BE2C (cell line): ENCODE measurements around the gene VPS37D.
A peak's percentile ranks its signal among the peaks of the same experiment; 100 is the strongest.
"Not testable (repeated sequence)": the region's sequence is repeated elsewhere in the genome, so short reads cannot be mapped to it uniquely, and the experiment has no call there.

Experiments
- DNase-seq: peaks from one replicate; pipeline ENCODE4 v3.0.0-alpha.2; 2020
- H3K27me3 ChIP-seq: fragments of 250-450 bp; sonication (Bioruptor Pico); 2 replicates; pipeline ENCODE4 v1.5.1; 2020; ENCODE audit warnings: mild to moderate bottlenecking
- H3K36me3 ChIP-seq: fragments of 250-450 bp; sonication (Bioruptor Pico); 2 replicates; pipeline ENCODE4 v1.5.1; 2020; ENCODE audit warnings: mild to moderate bottlenecking
- H3K4me1 ChIP-seq: fragments of 250-450 bp; sonication (Bioruptor Pico); 2 replicates; pipeline ENCODE4 v1.5.1; 2020
- H3K4me3 ChIP-seq: 2 replicates; pipeline ENCODE4 v1.5.1; 2011; ENCODE audit warnings: low read depth, low read length
- H3K9me3 ChIP-seq: fragments of 250-450 bp; sonication (Bioruptor Pico); 2 replicates; pipeline ENCODE4 v1.5.1; 2020
- TF ChIP-seq, protein P1 (sequence below): IDR thresholded peaks from 2 replicates; pipeline ENCODE4 v1.5.1; 2012; ENCODE audit warnings: mild to moderate bottlenecking, low read depth, low read length

Gene VPS37D

GRCh38 chr7:73707045-73707631, 39.5 kb downstream of the VPS37D start:
- H3K9me3 ChIP-seq: no peaks in the 10 kb centered on the region
- peaks cover 14% of the 10 kb centered on the region for H3K4me1 ChIP-seq
- no peak overlapping the region for H3K4me3 ChIP-seq
- TF ChIP-seq, protein P1, sequence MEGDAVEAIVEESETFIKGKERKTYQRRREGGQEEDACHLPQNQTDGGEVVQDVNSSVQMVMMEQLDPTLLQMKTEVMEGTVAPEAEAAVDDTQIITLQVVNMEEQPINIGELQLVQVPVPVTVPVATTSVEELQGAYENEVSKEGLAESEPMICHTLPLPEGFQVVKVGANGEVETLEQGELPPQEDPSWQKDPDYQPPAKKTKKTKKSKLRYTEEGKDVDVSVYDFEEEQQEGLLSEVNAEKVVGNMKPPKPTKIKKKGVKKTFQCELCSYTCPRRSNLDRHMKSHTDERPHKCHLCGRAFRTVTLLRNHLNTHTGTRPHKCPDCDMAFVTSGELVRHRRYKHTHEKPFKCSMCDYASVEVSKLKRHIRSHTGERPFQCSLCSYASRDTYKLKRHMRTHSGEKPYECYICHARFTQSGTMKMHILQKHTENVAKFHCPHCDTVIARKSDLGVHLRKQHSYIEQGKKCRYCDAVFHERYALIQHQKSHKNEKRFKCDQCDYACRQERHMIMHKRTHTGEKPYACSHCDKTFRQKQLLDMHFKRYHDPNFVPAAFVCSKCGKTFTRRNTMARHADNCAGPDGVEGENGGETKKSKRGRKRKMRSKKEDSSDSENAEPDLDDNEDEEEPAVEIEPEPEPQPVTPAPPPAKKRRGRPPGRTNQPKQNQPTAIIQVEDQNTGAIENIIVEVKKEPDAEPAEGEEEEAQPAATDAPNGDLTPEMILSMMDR: no peak
- peaks cover 3% of the 10 kb centered on the region; the same call in 1 of the 2 replicates for H3K36me3 ChIP-seq
- peak; percentile 60 for DNase-seq
- H3K27me3 ChIP-seq: no peaks in the 10 kb centered on the region

- H3K36me3 ChIP-seq: no peaks in the 10 kb centered on the region
- H3K27me3 ChIP-seq: no peaks in the 10 kb centered on the region
- TF ChIP-seq, protein P1: no peak
- H3K4me3 ChIP-seq: no peak overlapping the region
- DNase-seq: no peak
- no peaks in the 10 kb centered on the region for H3K9me3 ChIP-seq
- peaks cover 9% of the 10 kb centered on the region for H3K4me1 ChIP-seq
Measured at GRCh38 chr7:73708961-73709549, 41.4 kb downstream of the VPS37D start.

GRCh38 chr7:73712773-73713172, 45.1 kb downstream of the VPS37D start:
- no peak overlapping the region for H3K4me3 ChIP-seq
- H3K36me3 ChIP-seq: no peaks in the 10 kb centered on the region
- H3K9me3 ChIP-seq: no peaks in the 10 kb centered on the region
- H3K27me3 ChIP-seq: no peaks in the 10 kb centered on the region
- H3K4me1 ChIP-seq: peaks cover 12% of the 10 kb centered on the region
- no peak for DNase-seq
- TF ChIP-seq, protein P1: no peak

DNA sequence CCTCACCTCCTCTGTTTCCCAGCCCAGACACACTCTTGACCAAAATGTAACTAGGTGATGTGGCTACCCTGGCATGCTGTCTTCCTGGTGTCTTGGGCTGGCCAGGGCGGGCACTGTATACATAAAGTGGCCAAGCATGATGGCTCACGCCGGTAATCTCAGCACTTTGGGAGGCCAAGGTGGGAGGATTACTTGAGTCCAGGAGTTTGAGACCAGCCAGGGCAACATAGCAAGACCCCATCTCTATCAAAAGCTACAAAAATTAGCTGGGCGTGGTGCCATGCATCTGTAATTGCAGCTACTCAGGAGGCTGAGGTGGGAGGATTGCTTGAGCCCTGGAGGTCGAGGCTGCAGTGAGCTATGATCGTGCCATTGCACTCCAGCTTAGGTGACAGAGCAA, 45.7 kb downstream of the VPS37D start:
- H3K27me3 ChIP-seq, H3K4me3 ChIP-seq, DNase-seq, H3K36me3 ChIP-seq, H3K9me3 ChIP-seq: not testable (repeated sequence)
- H3K4me1 ChIP-seq: peaks cover 12% of the 10 kb centered on the region

- TF ChIP-seq, protein P1: no peak
- H3K4me1 ChIP-seq: peaks cover 12% of the 10 kb centered on the region
- no peaks in the 10 kb centered on the region for H3K36me3 ChIP-seq
- no peaks in the 10 kb centered on the region for H3K27me3 ChIP-seq
- peak; percentile 88 for DNase-seq
- H3K4me3 ChIP-seq: no peak overlapping the region
- H3K9me3 ChIP-seq: no peaks in the 10 kb centered on the region
Measured at GRCh38 chr7:73715648-73716317, 48.2 kb downstream of the VPS37D start.

- Histone ChIP-seq H3K4me1 (peaks cover 12% of the 10 kb centered on the region), H3K36me3 (no peaks in the 10 kb centered on the region), H3K9me3 (no peaks in the 10 kb centered on the region), H3K27me3 (no peaks in the 10 kb centered on the region), H3K4me3 (no peak overlapping the region)
- TF ChIP-seq, protein P1: no peak
- no peak for DNase-seq
Measured at GRCh38 chr7:73716318-73716890, 48.8 kb downstream of the VPS37D start.
